HepG2 (cell line): ENCODE data around the gene CNOT2. TPM values are rescaled to one million over a fixed set of nuclear protein-coding genes. Genes with fewer than 3 reads are reported as not detected.

Source experiments
- BORCS8-MEF2B ChIP-seq: sonication (generic); formaldehyde crosslinking; IDR thresholded peaks from 2 replicates; pipeline ENCODE4 v1.8.0; 2022; ENCODE audit warnings: mild to moderate bottlenecking, missing genetic modification reagents
- CTCF ChIP-seq: sonication (generic); formaldehyde crosslinking; IDR thresholded peaks from 2 replicates; pipeline ENCODE4 v1.5.0; 2020; ENCODE audit warnings: mild to moderate bottlenecking, missing genetic modification reagents, moderate library complexity
- ETV5 ChIP-seq: IDR thresholded peaks from 2 replicates; pipeline ENCODE4 v1.6.1; 2018; ENCODE audit warnings: missing biosample characterization, missing genetic modification reagents, inconsistent platforms, borderline replicate concordance
- HINFP ChIP-seq: sonication (generic); formaldehyde crosslinking; IDR thresholded peaks from 2 replicates; pipeline ENCODE4 v1.4.0; 2020; ENCODE audit warnings: low read depth, mild to moderate bottlenecking, missing genetic modification reagents
- KAT7 ChIP-seq: IDR thresholded peaks from 2 replicates; pipeline ENCODE4 v1.6.1; 2018; ENCODE audit warnings: borderline replicate concordance, missing compliant biosample characterization
- MAZ ChIP-seq, 2 experiments: sonication (generic) in 1 of 2; formaldehyde crosslinking in 1 of 2; IDR thresholded peaks; 2 replicates each; pipeline versions ENCODE4 v1.5.0 to v1.6.1; 2012 to 2020; ENCODE audit warnings: low read depth in 2 of 2, mild to moderate bottlenecking in 2 of 2, borderline replicate concordance in 1 of 2, improper control_type of control experiment in 1 of 2, low read length in 1 of 2, missing genetic modification reagents in 1 of 2, moderate library complexity in 1 of 2
- PLSCR1 ChIP-seq: sonication (generic); formaldehyde crosslinking; IDR thresholded peaks from 2 replicates; pipeline ENCODE4 v1.5.0; 2020; ENCODE audit warnings: missing genetic modification reagents, mild to moderate bottlenecking, borderline replicate concordance
- RARG ChIP-seq: sonication (generic); formaldehyde crosslinking; IDR thresholded peaks from 2 replicates; pipeline ENCODE4 v1.4.0; 2020; ENCODE audit warnings: low read depth, mild to moderate bottlenecking, missing genetic modification reagents
- SIN3A ChIP-seq: IDR thresholded peaks from 2 replicates; pipeline ENCODE4 v1.6.1; 2011; ENCODE audit warnings: low read depth, mild to moderate bottlenecking, control low read depth, low read length, borderline replicate concordance
- SPEN ChIP-seq: sonication (generic); formaldehyde crosslinking; IDR thresholded peaks from 2 replicates; pipeline ENCODE4 v1.5.1; 2020; ENCODE audit warnings: low read depth, mild to moderate bottlenecking, missing genetic modification reagents
- TBP ChIP-seq: sonication (generic); formaldehyde crosslinking; IDR thresholded peaks from 2 replicates; pipeline ENCODE4 v1.5.0; 2020; ENCODE audit warnings: missing genetic modification reagents
- ZC3H4 ChIP-seq: sonication (generic); formaldehyde crosslinking; IDR thresholded peaks from 2 replicates; pipeline ENCODE4 v1.4.0; 2020; ENCODE audit warnings: missing genetic modification reagents, borderline replicate concordance
- ZFP1 ChIP-seq: IDR thresholded peaks from 2 replicates; pipeline ENCODE4 v1.6.1; 2016
- ZHX2 ChIP-seq, 2 experiments: sonication (generic) in 1 of 2; formaldehyde crosslinking in 1 of 2; IDR thresholded peaks; 2 replicates each; pipeline versions ENCODE4 v1.6.1 to v1.9.0; 2014 to 2022; ENCODE audit warnings: antibody characterized with exemption in 1 of 2, borderline replicate concordance in 1 of 2, inconsistent platforms in 1 of 2, low read depth in 1 of 2, missing genetic modification reagents in 1 of 2
- ZNF549 ChIP-seq: sonication (generic); formaldehyde crosslinking; IDR thresholded peaks from 2 replicates; pipeline ENCODE4 v1.5.0; 2020; ENCODE audit warnings: missing genetic modification reagents
- ZNF629 ChIP-seq: sonication (generic); formaldehyde crosslinking; conservative IDR thresholded peaks from 2 replicates; pipeline ENCODE4 v1.5.0; 2020; ENCODE audit warnings: missing genetic modification reagents
- ZNF652 ChIP-seq: IDR thresholded peaks from 2 replicates; pipeline ENCODE4 v1.6.1; 2016; ENCODE audit warnings: low read depth, borderline replicate concordance
- ZNF761 ChIP-seq: sonication (generic); formaldehyde crosslinking; conservative IDR thresholded peaks from 2 replicates; pipeline ENCODE4 v1.4.0; 2020; ENCODE audit warnings: mild to moderate bottlenecking, missing genetic modification reagents
- polyA plus RNA-seq, 8 experiments: library from polyadenylated mRNA; depleted of rRNA in 3 of 8; stranded (reverse) in 7 of 8; unstranded in 1 of 8; fragments of >200 nt; fragmentation: Illumina TruSeq in 4 of 8; extraction: Trizol in 4 of 8; gene quantifications; 2 replicates each; pipeline versions ENCODE4 v1.2.1 to v1.2.3, GENCODE V29; 2011 to 2016; ENCODE audit warnings: low read depth in 4 of 8, missing spikeins in 1 of 8, mixed read lengths in 1 of 8; ENCODE audit not compliant: insufficient read depth in 1 of 8
- total RNA-seq, 5 experiments: library from RNA; depleted of rRNA; stranded (reverse); fragments of >200 nt; fragmentation: Illumina TruSeq; extraction: Trizol; gene quantifications; 2 replicates each; pipeline ENCODE4 v1.2.3, GENCODE V29; 2016; ENCODE audit warnings: low read depth in 1 of 5

Gene CNOT2
- total and polyA plus RNA-seq, 2 of the 13 experiments (the other 11 are each of a cell fraction or from before 2014, with no cell fraction given): 54.5 to 76.6 TPM

GRCh38 chr12:70365648-70366518 is 122.7 kb downstream of the CNOT2 start, which contains the start of gene KCNMB4 (continued):
- TF ChIP-seq ZNF629 (CRISPR knock-in tag) (no peak), RARG (CRISPR knock-in tag) (no peak), ZHX2 (IDR thresholded peaks at IDR 0.05; ENCODE audit: low read depth) (no peak), ZHX2 (CRISPR knock-in tag; IDR thresholded peaks at IDR 0.05; ENCODE audit: borderline replicate concordance) (no peak), CTCF (no peak), PLSCR1 (CRISPR knock-in tag) (no peak), ZNF549 (CRISPR knock-in tag) (no peak), ZC3H4 (CRISPR knock-in tag) (no peak), BORCS8-MEF2B (no peak), ZFP1 (CRISPR knock-in tag) (no peak), SIN3A (peak; percentile 60; the same call in 1 of the 2 replicates), ZNF761 (CRISPR knock-in tag) (0 out of 2 replicates have a peak, but pooled peaks have one; percentile 44), SPEN (CRISPR knock-in tag) (no peak; the same call in 1 of the 2 replicates), HINFP (CRISPR knock-in tag) (no peak), KAT7 (CRISPR knock-in tag) (no peak), MAZ (IDR thresholded peaks at IDR 0.05; ENCODE audit: borderline replicate concordance, low read depth, low read length) (no peak), MAZ (CRISPR knock-in tag; IDR thresholded peaks at IDR 0.05; ENCODE audit: low read depth) (no peak), TBP (CRISPR knock-in tag) (no peak), ETV5 (CRISPR knock-in tag) (no peak), ZNF652 (CRISPR knock-in tag) (no peak)
